Neural progenitor cell (in vitro differentiated cells): Measurements from ENCODE around the gene CCDC85C. TPM values are rescaled to one million over a fixed set of nuclear protein-coding genes. Genes with fewer than 3 reads are reported as not detected.

Experiments
- DNase-seq: peaks from one replicate; pipeline ENCODE4 v3.0.0-alpha.2; 2016; ENCODE audit warnings: low spot score
- H2AFZ ChIP-seq: fragments of 200-600 bp; sonication (generic); replicated peaks from 2 replicates; pipeline ENCODE4 v1.6.1; 2016; ENCODE audit warnings: antibody characterized with exemption
- H3F3A ChIP-seq: fragments of 200-600 bp; sonication (generic); 2 replicates; pipeline ENCODE4 v1.6.1; 2016; ENCODE audit warnings: antibody characterized with exemption, low read depth
- H3K27ac ChIP-seq: fragments of 200-600 bp; sonication (generic); 2 replicates; pipeline ENCODE4 v1.5.1; 2016; ENCODE audit warnings: mild to moderate bottlenecking
- H3K27me3 ChIP-seq: fragments of 200-600 bp; sonication (generic); 2 replicates; pipeline ENCODE4 v1.6.1; 2016; ENCODE audit warnings: mild to moderate bottlenecking, moderate library complexity
- H3K36me3 ChIP-seq: fragments of 200-600 bp; sonication (generic); 2 replicates; pipeline ENCODE4 v1.5.1; 2016
- H3K4me1 ChIP-seq: fragments of 200-600 bp; sonication (generic); 2 replicates; pipeline ENCODE4 v1.6.1; 2016; ENCODE audit warnings: mixed run types
- H3K4me2 ChIP-seq: fragments of 200-600 bp; sonication (generic); 2 replicates; pipeline ENCODE4 v1.6.1; 2016
- H3K4me3 ChIP-seq: fragments of 200-600 bp; sonication (generic); 2 replicates; pipeline ENCODE4 v1.5.1; 2016
- H3K79me2 ChIP-seq: fragments of 200-600 bp; sonication (generic); 2 replicates; pipeline ENCODE4 v1.6.1; 2016; ENCODE audit warnings: low read depth
- H3K9ac ChIP-seq: fragments of 200-600 bp; sonication (generic); 2 replicates; pipeline ENCODE4 v1.6.1; 2016
- H3K9me3 ChIP-seq: fragments of 200-600 bp; sonication (generic); 2 replicates; pipeline ENCODE4 v1.5.1; 2016; ENCODE audit warnings: low read depth
- H4K20me1 ChIP-seq: fragments of 200-600 bp; sonication (generic); 2 replicates; pipeline ENCODE4 v1.6.1; 2016; ENCODE audit warnings: low read depth
- H3K27ac Mint-ChIP-seq: 3 replicates; pipeline ENCODE4 v1.8.0; 2021; ENCODE audit warnings: mixed read lengths
- H3K27me3 Mint-ChIP-seq: 2 replicates; pipeline ENCODE4 v1.8.0; 2022; ENCODE audit warnings: low read depth, mild to moderate bottlenecking, inconsistent platforms, moderate library complexity, mixed read lengths; ENCODE audit not compliant: insufficient read depth
- H3K36me3 Mint-ChIP-seq: 3 replicates; pipeline ENCODE4 v1.8.0; 2021; ENCODE audit warnings: mixed read lengths
- H3K4me1 Mint-ChIP-seq: 3 replicates; pipeline ENCODE4 v1.8.0; 2021; ENCODE audit warnings: mixed read lengths
- H3K4me3 Mint-ChIP-seq: 3 replicates; pipeline ENCODE4 v1.8.0; 2021; ENCODE audit warnings: mild to moderate bottlenecking, moderate library complexity, mixed read lengths
- H3K9me3 Mint-ChIP-seq: 3 replicates; pipeline ENCODE4 v1.8.0; 2020; ENCODE audit warnings: mixed read lengths
- CTCF ChIP-seq: fragments of 200-600 bp; sonication (generic); IDR thresholded peaks from 2 replicates; pipeline ENCODE4 v1.5.1; 2017; ENCODE audit warnings: antibody characterized with exemption, mild to moderate bottlenecking
- EZH2 ChIP-seq: fragments of 200-600 bp; sonication (generic); IDR thresholded peaks from 2 replicates; pipeline ENCODE4 v1.6.1; 2017; ENCODE audit warnings: antibody characterized with exemption, mild to moderate bottlenecking, moderate library complexity
- EZH2phosphoT487 ChIP-seq: fragments of 200-600 bp; sonication (generic); IDR thresholded peaks from 2 replicates; pipeline ENCODE4 v1.6.1; 2017; ENCODE audit warnings: antibody characterized with exemption
- total RNA-seq: library from RNA; depleted of rRNA; stranded (reverse); fragments of >200 nt; gene quantifications from 2 replicates; pipeline ENCODE4 v1.2.3, GENCODE V29; 2015; ENCODE audit warnings: low replicate concordance

Gene CCDC85C
- total RNA-seq, 1 donor from 2014 or later, result 19.0 TPM

DNA sequence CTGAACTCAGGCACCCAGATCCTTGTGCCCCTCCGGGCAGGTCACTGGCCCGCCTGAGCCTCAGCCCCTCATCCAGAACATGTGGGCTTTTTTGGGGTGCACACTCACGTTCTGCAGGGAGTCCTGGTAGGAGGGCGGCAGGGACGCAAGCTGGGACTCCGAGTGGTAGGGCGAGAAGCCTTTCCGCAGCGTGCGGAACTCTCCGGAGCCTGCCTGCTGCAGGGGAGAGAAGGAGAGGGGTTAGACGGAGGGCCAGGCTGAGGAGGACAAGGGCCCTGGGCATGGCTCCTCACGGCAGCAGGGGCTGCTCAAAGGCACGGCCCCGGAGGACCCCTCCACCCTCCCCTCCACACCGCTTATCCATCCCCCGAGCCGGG lies 82.0 kb downstream of the CCDC85C start:
- TF ChIP-seq EZH2, result no peak
- no peak for TF ChIP-seq EZH2phosphoT487
- no peak for TF ChIP-seq CTCF
- Histone ChIP-seq H3K27me3 (no peaks in the 10 kb centered on the region), H3K79me2 (peaks cover 57% of the 10 kb centered on the region), H2AFZ (no peak overlapping the region), H3K27ac (peak overlapping the region; percentile 95), H3K4me3 (no peak overlapping the region), H3K4me2 (peak overlapping the region; percentile 74), H3K9me3 (no peaks in the 10 kb centered on the region), H3K4me1 (peaks cover 48% of the 10 kb centered on the region), H4K20me1 (peaks cover 37% of the 10 kb centered on the region), H3K9ac (no peak overlapping the region), H3F3A (peaks cover 38% of the 10 kb centered on the region), H3K36me3 (no peaks in the 10 kb centered on the region)
- Mint-ChIP-seq H3K36me3 (no peaks in the 10 kb centered on the region), H3K27ac (peak overlapping the region; percentile 94), H3K27me3 (peaks cover 2% of the 10 kb centered on the region), H3K9me3 (no peaks in the 10 kb centered on the region), H3K4me1 (peaks cover 48% of the 10 kb centered on the region), H3K4me3 (peak overlapping the region; percentile 69)
- no peak for DNase-seq

GRCh38 chr14:99521176-99522024 lies 82.6 kb downstream of the CCDC85C start:
- Histone ChIP-seq H3K4me2 (peak overlapping the region; percentile 74), H3F3A (peaks cover 38% of the 10 kb centered on the region), H3K27ac (peak overlapping the region; percentile 95), H3K9me3 (no peaks in the 10 kb centered on the region), H3K4me3 (no peak overlapping the region), H3K36me3 (no peaks in the 10 kb centered on the region), H3K27me3 (no peaks in the 10 kb centered on the region), H3K9ac (no peak overlapping the region), H3K79me2 (peaks cover 51% of the 10 kb centered on the region), H4K20me1 (peaks cover 37% of the 10 kb centered on the region), H2AFZ (no peak overlapping the region), H3K4me1 (peaks cover 48% of the 10 kb centered on the region)
- TF ChIP-seq EZH2phosphoT487 (no peak), CTCF (no peak), EZH2 (no peak)
- Mint-ChIP-seq H3K4me3 (no peak overlapping the region), H3K9me3 (no peaks in the 10 kb centered on the region), H3K4me1 (peaks cover 47% of the 10 kb centered on the region), H3K27me3 (peaks cover 2% of the 10 kb centered on the region), H3K36me3 (no peaks in the 10 kb centered on the region), H3K27ac (peak overlapping the region; percentile 53)
- no peak for DNase-seq

- DNase-seq, result no peak
- TF ChIP-seq CTCF (no peak), EZH2phosphoT487 (no peak), EZH2 (no peak)
- peak overlapping the region; percentile 53 for H3K27ac Mint-ChIP-seq
These were observed 83.4 kb downstream of the CCDC85C start for GRCh38 chr14:99520571-99521081.

More at GRCh38 chr14:99520571-99521081, 83.4 kb downstream of the CCDC85C start:
- Histone ChIP-seq H3K9me3 (no peaks in the 10 kb centered on the region), H3K4me3 (no peak overlapping the region), H3K27ac (peak overlapping the region; percentile 95), H3F3A (peaks cover 38% of the 10 kb centered on the region), H3K4me2 (no peak overlapping the region), H3K9ac (no peak overlapping the region), H3K4me1 (peaks cover 48% of the 10 kb centered on the region), H2AFZ (no peak overlapping the region), H3K79me2 (peaks cover 50% of the 10 kb centered on the region), H4K20me1 (peaks cover 37% of the 10 kb centered on the region), H3K36me3 (no peaks in the 10 kb centered on the region), H3K27me3 (no peaks in the 10 kb centered on the region)
- Mint-ChIP-seq H3K4me3 (no peak overlapping the region), H3K27me3 (peaks cover 2% of the 10 kb centered on the region), H3K36me3 (no peaks in the 10 kb centered on the region), H3K4me1 (peaks cover 47% of the 10 kb centered on the region), H3K9me3 (no peaks in the 10 kb centered on the region)
